Fibroblast of skin of left biceps (primary cell): ENCODE results near the gene ZDHHC14.
A peak's percentile ranks its signal among the peaks of the same experiment; 100 is the strongest.

Experiments used
- DNase-seq, 2 experiments: peaks; one replicate each; pipeline ENCODE4 v3.0.0-alpha.2; 2013; ENCODE audit warnings: low read depth in 2 of 2

ZDHHC14 gene

GRCh38 chr6:157615951-157616350 is 235.0 kb downstream of the ZDHHC14 start:
- DNase-seq: no peak

DNA sequence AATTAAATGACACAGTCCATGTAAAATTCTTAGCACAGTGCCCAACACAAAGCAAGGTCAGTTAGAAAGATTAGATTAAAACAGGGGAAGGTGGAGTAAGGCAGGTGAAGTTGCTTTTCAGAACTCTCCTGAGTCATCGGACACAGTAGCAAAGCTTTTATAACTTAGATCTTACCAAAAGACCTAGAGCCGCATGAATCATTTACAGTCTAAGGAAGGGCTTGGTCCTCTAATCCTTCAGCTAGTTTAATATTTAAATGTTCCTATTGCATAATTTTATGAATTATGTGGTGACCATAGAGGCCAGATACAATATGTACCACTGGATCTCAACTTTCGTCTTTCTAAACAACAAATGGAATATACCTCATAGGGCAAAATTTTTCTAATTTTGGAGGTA is 240.0 kb downstream of the ZDHHC14 start:
- no peak for DNase-seq

DNA sequence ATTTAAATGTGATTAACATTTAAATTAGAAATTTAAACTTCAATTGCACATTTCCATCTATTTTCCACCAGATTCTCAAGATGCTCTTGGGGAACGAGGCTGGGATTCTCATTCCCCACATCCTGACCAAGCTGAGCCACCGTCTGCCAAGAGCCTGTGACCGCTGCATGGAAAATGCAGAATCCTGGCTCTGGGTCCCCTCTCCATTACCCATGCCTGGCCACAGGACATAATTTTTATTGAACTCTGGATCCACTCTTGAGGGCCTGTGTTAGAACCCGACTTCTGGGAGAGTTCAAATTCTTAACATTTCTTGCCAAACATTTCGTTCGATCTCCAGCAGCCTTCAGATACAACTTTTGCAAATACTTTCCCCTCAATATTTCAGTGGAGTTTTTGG is 240.4 kb downstream of the ZDHHC14 start:
- no peak for DNase-seq

GRCh38 chr6:157622427-157622826 is 241.4 kb downstream of the ZDHHC14 start:
- no peak for DNase-seq

DNA sequence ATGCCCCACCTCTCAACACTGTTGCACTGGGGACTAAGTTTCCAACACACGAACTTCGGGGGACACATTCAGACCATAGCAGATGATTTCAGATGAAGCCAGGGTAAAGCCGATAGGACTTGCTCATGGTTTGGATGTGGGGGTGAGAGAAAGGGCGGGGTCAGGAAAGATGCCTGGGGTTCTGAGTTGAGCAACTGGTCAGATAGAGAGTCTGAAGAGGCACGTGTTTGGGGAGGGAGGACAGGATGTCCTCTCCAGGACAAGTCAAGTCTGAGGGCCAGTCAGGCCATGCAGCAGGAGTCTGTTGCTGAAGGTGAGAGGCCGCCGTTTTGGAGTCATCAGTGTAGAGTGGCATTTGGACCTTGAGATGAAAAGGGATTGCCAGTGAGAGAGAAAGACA is 244.1 kb downstream of the ZDHHC14 start:
- no peak for DNase-seq

DNA sequence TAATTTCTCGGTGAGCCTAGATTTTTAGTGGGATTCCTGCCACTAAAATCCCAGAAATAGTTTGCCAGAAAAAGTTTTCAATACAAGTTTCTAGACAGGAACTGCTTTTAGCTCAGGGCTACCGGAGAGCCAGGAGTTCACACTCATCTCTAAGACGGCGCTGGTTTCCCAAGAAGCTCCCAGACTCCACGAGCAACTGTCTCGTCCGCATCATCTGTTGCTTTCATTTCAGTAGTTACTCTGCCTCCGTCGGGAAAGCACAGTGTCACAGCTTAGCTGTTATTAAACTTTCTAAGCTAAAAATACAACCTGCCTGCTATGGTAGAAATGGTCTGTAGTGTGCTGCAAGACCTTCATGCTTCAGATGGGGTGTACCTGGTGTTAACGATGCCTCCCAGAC is 244.8 kb downstream of the ZDHHC14 start:
- no peak for DNase-seq

DNA sequence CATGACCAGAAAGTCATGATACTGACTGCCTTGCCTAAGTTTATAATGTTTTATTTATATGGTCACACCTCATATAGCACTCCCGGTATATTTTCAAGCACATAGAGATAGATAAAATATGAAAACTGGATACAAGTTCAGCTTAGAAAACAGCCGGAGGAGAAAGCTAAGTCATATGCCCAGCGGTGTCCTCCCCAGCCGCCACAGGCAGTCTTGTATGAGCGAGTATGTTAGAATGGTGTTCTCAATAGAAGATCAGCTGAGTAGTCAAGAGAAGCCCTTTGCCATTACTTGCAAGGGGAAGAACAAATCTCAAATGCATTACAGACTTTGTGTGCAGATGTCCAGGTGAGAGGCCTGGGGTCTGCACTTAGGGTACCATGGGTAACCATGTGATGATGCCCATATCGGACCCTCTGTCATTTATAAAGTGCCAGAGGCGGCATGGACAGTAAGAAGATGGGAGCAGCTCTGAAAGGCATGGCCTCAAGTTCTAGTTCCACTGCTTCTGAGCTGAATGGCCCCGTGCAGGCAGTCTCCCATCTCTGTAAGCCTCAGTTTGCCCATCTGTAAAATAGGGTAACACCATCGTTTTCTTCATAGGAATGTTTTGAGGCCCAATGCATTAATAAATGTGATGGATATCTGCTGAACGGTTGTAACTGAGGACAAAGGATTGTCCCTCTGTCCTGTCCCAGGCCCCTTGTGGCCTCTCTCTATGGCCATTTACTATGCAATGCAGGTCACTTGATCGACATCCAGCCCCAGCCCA is 246.4 kb downstream of the ZDHHC14 start:
- no peak for DNase-seq

DNA sequence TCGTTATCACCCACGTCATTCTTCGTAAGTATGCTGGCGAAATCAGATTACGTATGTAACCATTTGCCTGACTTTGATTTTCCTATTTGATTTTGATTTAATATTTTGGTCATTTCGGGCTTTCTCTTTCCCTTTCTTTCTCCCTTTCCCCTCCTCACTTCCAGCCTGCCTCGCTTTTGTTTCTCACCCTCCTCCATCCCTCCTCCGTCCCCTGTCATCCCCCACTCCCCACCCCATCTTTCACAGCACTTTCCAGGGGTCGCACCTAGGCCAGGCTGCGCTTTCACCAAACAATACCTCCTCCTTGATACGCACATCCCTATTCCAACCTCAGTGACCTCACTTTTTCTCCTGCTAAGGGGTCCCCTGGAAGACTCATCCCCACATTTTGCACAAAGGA is 247.5 kb downstream of the ZDHHC14 start:
- no peak for DNase-seq

- no peak for DNase-seq
Observed at GRCh38 chr6:157629220-157629619, 248.2 kb downstream of the ZDHHC14 start.

DNA sequence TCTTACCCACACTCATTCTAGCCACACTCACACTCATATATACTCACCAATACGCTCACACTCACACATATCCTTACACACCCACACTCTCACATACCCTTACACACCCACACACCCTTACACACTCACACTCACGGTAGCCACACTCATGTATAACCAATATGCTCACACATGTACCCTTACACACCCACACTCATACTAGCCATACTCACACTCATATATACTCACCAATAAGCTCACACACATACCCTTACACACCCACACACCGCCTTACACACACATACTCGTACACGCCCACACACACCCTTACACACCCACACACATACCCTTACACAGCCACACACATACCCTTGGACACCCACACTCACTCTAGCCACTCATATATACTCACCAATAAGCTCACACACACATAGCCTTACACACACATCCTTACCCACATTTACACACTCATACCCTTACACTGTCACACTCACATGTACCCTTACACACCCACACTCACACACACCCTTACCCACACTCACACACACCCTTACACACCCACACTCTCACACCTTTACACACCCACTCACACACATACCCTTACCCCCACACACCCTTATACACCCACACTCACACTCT is 249.6 kb downstream of the ZDHHC14 start:
- no peak for DNase-seq

DNA sequence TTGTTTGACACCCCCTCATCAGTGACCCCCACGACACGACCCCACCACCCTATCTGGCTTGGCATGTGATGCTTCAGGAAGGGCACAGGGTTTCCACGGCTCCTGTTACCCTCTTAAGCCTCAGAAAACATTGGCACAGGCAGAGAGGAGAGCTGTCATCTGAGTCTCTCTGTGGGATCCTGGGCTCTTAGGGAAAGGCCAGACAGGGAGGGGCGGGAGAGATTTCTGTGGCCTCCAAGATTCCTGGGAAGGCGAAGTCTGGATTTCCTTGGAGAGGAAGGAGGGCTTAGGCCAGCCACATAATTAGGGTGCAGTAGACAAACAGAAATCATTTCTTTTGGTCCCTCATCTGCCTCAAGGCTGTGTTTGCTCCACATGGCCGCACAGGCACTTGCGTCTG is 250.4 kb downstream of the ZDHHC14 start:
- DNase-seq: no peak

DNA sequence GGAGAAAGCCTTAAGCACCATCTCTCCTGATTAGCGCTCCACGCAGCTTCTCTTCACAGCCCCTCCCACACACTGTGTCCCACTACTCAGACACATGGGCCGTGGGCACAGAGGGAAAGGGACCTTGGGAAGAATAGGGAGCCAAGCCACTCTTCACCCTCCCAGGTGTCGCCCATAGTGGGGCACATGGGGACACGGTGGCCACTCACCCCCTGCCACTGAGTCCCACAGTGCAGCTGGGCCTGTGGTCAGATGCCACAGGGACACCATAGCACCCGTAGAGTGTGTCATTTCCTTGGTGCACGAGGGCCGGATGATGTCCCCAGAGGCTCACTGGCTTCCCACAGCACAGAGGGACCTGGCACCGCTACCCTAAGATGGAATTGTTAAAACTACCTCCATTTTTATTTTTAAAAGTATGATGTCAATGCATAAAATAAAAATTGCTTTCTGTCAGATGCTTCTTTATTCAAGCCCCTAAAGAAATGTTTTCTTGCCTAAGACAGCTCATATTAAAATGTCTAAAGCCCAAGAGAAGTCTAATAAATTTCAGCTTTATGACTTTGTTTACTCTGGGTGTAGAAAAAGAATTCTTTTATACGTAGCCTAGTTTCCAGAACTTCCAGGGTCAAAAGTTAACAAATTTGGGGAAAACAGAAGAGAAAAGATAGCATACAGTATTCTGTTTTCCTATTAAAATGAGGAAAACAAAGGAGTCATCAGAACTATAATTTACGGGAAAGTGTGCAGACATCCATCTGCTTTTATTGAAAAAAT is 251.0 kb downstream of the ZDHHC14 start:
- no peak for DNase-seq

DNA sequence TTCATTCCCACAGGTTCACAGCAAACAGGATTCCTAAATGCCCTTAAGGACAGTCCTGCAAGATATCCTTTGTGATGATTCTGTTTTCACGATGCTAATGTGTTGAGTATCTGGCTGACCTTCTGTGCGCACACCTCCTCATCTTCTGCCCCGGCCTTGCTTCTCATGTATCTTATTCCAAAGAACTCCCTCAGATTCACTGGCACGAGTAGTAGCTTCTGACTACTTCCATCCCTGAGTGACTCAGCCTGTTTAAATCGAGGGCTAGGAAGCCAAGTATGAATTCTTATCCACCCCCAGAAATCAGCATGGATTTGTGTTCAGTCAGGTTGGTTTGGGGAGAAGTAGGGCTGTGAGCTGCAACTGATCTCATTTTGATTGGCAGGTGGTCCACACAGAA is 251.8 kb downstream of the ZDHHC14 start:
- peak in 1 of 2 experiments; percentile 27 for DNase-seq

- no peak for DNase-seq
Observed at GRCh38 chr6:157634546-157634945, 253.6 kb downstream of the ZDHHC14 start.

DNA sequence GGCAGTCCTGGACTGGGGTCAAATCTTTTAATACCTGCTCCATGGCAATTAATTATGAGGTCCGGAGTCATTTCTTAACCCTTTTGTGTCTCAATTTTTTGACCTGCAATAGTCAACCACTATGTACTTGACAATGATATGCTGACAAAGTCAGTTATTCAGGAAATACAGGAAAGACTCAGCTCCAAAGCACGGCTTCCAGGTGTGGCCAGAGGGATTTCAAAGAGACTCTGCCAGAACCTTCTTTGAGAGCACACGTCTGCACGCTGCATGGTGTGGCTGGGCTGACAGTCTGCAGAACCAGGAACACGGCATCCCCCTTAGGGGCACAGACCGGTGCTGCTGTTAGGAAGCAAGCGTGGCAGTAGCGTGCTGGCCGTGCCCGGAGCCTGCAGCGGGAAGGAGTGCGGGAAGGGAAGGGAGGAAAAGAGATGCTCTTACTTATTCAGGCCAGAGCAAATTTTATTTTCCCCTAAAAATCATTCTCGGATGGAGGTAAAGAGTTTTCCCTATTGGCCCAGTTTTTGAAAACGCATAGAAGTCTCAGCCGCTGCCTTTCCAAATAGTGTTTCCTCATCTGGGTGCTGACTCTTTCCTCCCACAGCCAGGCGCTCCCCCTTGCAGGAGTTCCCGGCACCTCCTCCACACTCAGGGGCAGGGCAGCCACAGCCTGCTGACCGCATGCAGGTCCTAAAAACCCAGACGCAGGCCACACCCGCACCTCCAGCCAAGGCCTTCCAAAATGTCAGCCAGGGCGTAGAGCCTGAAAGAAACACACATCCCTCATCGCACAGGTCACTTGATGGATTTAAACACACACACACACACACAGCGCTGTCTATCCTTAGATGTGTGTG is 254.6 kb downstream of the ZDHHC14 start:
- DNase-seq: no peak

GRCh38 chr6:157637516-157637915 is 256.5 kb downstream of the ZDHHC14 start:
- DNase-seq: no peak

DNA sequence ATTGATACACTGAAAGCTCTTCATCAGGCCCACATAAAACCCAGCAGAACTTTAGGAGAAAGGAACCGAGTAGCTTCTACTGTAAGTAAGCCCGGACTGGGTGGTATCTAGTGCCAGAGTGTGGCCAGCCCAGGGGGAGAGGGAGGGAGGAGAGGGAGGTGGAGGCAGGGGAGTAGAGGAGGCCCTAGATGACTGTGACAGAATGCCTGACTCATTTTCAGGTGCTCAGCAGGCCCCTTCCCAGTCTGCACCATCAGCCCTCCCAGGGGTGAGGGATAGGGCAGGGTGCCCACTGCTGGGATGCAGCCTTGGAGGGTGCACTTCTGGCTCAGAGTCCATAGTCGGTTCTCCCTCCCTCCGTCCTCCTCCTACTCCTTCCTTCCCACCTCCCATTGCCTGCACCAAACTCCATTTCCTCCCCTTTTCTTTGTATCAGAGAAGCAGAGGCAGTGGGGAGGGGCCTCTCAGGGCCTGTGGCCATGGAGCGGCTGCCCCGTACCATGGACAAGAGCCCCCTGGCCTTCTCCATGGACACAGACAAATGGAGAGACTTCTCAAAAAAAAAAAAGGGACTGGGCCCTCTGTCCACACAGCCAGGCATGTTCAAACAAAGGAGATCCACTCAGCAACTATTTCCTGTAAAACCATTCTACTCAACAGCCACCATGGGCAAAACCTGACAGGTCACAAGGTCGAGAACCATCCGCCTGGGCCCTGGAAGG is 257.1 kb downstream of the ZDHHC14 start:
- DNase-seq: no peak

DNA sequence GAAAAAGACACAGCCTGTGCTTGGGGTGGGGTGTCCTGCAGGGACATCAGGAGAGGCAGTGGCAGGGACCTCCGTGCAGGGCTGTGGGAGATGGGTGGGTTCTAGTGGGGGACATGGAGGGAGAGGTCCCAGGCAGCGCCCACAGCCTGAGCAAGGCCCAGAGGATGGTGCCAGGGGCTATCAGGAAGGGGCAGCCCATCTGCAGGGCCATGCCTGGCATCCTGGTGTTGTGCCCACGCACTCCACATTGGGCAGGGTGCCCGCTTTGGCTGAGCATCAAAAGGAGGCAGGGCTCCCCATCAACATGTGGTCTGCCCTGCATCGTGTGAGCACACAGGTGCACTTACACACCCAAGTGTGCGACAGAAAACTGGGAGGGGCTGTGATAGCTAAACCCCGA is 257.8 kb downstream of the ZDHHC14 start:
- no peak for DNase-seq

DNA sequence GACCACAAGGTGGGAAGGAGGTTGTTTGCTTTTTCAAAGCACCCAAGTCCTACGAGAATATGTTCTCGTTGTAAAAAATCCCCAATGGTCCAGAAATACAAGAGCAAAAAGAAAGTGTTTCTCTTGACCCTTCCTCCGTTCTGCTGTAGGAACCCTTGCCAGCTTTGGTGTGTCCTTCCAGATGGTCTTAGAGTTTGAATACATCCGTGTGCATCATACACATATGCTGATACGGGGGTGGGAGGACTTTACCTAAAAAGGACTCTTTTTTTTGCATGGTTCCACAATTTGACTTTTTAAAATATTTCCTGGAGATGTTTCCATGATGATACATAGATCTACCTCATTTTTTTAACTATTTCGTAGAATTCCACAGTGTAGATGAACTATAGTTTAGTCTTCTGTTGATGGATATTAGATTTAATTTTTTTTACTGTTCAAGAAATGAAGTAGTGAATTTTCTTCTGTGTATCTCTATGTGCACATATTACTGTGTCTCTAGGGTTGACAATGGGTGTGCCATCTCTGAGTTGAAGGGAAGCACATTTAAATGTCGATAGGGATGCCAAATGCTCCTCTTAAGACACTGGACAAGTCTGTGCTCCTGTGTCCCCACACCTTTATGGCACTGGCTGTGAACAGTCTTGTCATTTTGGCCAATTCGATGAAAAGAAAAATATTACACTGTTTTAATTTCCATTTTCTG is 259.9 kb downstream of the ZDHHC14 start:
- DNase-seq: no peak

DNA sequence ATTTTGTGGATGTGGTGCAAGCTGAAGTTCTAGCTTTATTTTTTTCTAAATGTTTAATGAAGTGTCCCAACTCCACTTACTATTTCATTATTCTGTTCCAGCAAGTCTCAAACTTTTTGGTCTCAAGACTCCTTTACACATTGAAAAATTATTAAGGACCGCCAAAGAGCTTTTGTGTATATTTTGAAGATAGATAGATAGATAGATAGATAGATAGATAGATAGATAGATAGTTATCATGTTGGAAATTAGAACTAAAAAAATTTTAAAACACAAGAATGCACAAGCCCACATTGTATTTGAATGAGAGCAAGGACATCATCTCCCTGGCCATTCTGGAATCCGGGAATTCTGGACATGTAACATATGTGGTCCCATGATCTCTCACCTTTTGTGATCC is 260.8 kb downstream of the ZDHHC14 start:
- no peak for DNase-seq

DNA sequence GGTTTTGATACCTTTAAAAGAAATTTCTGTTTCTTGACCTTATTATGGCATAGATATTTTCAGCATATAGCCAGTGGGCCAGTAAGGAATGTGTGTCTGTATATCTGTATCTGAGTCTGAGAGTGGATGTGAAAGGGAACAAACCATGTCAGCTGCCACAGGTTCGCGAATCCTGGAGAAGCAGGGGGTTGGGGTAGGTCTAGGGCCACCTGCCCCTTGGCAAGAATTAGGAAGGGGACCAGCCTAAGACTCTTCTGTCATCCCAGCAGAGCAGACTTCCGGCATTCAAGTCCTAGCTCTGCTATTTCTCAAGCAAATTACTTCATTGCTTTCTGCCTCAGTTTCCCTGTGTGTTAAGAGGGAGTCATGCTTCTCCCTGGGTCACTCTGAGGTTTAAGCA is 261.7 kb downstream of the ZDHHC14 start:
- no peak for DNase-seq
